Heart right ventricle (tissue), 16 donors: Measurements from ENCODE around the gene MED14. TPM values are rescaled to one million over a fixed set of nuclear protein-coding genes. Genes with fewer than 3 reads are reported as not detected.

Source experiments
- ATAC-seq, 8 donors: fragments of 200-7000 bp; cut with Tn5 transposase; one replicate each; pipeline ENCODE4 v1.9.1; 2020; ENCODE audit warnings: mild to moderate bottlenecking in 8 of 8, moderate library complexity in 8 of 8, moderate number of reproducible peaks in 1 of 8
- DNase-seq, 2 donors: peaks; one replicate each; pipeline ENCODE4 v3.0.0-alpha.2; 2020
- H3K27ac ChIP-seq, 10 donors: fragments of 200-600 bp; sonication (generic) in 2 of 10; one replicate each; pipeline versions ENCODE4 v1.5.0 to v1.8.0; 2020 to 2022; ENCODE audit warnings: mild to moderate bottlenecking in 3 of 10
- H3K27me3 ChIP-seq, 7 donors: fragments of 200-600 bp; one replicate each; pipeline ENCODE4 v1.8.0; 2021 to 2022; ENCODE audit warnings: mild to moderate bottlenecking in 2 of 7
- H3K36me3 ChIP-seq, 9 donors: fragments of 200-600 bp; sonication (generic) in 1 of 9; one replicate each; pipeline versions ENCODE4 v1.5.0 to v1.8.0; 2020 to 2022; ENCODE audit warnings: mild to moderate bottlenecking in 2 of 9
- H3K4me1 ChIP-seq, 9 donors: fragments of 200-600 bp; sonication (generic) in 1 of 9; one replicate each; pipeline versions ENCODE4 v1.5.0 to v1.8.0; 2020 to 2022; ENCODE audit warnings: mild to moderate bottlenecking in 4 of 9
- H3K4me3 ChIP-seq, 10 donors: fragments of 200-600 bp; sonication (generic) in 2 of 10; one replicate each; pipeline versions ENCODE4 v1.5.0 to v1.8.0; 2020 to 2022; ENCODE audit warnings: mild to moderate bottlenecking in 7 of 10, moderate library complexity in 2 of 10
- H3K9me3 ChIP-seq, 11 donors: fragments of 200-600 bp in 10 of 11; sonication (generic) in 2 of 11; one replicate each; pipeline versions ENCODE4 v1.5.0 to v1.8.0; 2013 to 2022; ENCODE audit warnings: mild to moderate bottlenecking in 2 of 11, control low read depth in 1 of 11, moderate library complexity in 1 of 11
- WGBS, 2 donors: extraction: QIAGEN DNeasy Blood & Tissue Kit; methylation state at CpG; one replicate each; pipeline ENCODE4 v1.1.7; 2013; ENCODE audit warnings: inconsistent platforms in 1 of 2; 5-methylcytosine and 5-hydroxymethylcytosine counted together
- intact Hi-C, 10 donors: fragments of 100-400 bp; cut with DNase I; formaldehyde crosslinking; loops; one replicate each; pipeline versions ENCODE4 v1.11.1 to v1.14.2; 2022
- polyA plus RNA-seq, 2 donors: library from polyadenylated mRNA; stranded (reverse); fragments of 200-250 nt; gene quantifications; one replicate each; pipeline ENCODE4 v1.2.3, GENCODE V29; 2013
- total RNA-seq, 10 donors: library from RNA; stranded (reverse); fragmentation: NEBNext Ultra II Directional in 3 of 10; extraction: Animal tissue kit (Norgen Biotek cat#: 25700) in 3 of 10; gene quantifications; one replicate each; pipeline versions ENCODE4 v1.2.1 to v1.2.4, GENCODE V29; 2021 to 2023
- TF ChIP-seq, protein P1 (sequence below), 9 donors: fragments of 200-600 bp; sonication (generic) in 2 of 9; IDR thresholded peaks; one replicate each; pipeline versions ENCODE4 v1.5.0 to v1.8.0; 2021 to 2022; ENCODE audit warnings: antibody characterized with exemption in 9 of 9, mild to moderate bottlenecking in 5 of 9, moderate library complexity in 1 of 9
- donor health status: Arrhythmogenic right ventricular cardiomyopathy.
- donor health status: ischemic (EF 13 %, LVEDD 7.1; RV severe dilation, severe dysfunction).
- donor health status: healthy with polysubstance abuse.
- donor health status: DM: no; HTN: yes; CAD: no.
- donor health status: DM: no; HTN: no; CAD: no.
- donor health status: ischemic (EF 25% LVEDD 6.9; RV normal size, moderate dysfunction).
- donor health status: ischemic (EF 25% LVEDD 5.7; RV mildly dilated, moderate dysfunction).
- donor health status: healthy.
- donor health status: DM: yes; HTN: yes; CAD: no.
- donor health status: Ischemic cardiomyopathy.
- donor health status: ischemic (EF 35%, LVEDD 5.7; RV mildly dilated, moderate dysfunction).
- donor health status: nonischemic (EF 11% LVEDD 7.7; RV severe dilation, severe dysfunction).
- donor health status: DM: yes; HTN: yes; CAD: no.
- donor health status: PGD.
- donor health status: ischemic (EF 29% LVEDD 5.4; RV normal size, mild dysfunction).
- donor health status: nonischemic (EF 23%, LVEDD 6.1; RV moderate dilation, normal function).

Gene MED14
- total and polyA plus RNA-seq, 12 donors = 7.1 to 44.9 (median 33.1) TPM

DNA sequence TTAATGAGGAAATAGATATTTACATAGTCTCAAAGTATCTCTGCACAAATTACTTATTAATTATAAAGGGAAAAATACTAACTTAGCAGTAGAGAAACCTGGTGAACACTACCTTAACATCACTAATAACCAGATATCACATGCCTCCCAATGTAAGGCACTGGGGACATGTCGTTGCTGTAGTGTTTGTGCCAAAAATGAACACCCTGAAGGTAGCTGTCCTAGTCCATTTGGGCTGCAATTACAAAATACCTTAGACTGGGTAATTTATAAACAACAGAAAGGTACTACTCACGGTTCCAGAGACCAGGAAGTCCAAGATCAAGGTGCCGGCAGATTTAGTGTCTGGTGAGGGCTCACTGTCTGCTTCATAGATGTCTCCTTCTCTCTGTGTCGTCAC, 122.8 kb downstream of the MED14 start:
- ATAC-seq = no peak

DNA sequence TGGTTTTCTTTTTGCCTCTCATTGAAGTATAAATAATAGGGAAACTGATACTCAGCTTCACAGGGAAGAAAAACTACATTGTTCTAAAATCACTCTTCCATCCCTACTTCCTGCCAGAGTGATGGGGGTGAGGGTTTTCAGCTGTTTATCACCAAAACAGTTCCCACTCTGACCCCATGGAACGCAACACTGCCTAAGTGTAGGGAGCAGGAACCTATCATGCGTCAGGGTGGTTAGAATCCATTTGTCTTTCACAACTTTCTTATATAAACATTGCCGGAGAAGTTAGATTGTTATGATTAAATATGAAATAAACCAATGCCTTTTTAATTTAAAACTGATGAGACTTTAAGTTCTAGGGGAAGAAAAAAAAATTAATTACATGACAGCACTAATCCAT, 128.0 kb downstream of the MED14 start:
- DNase-seq = no peak
- Histone ChIP-seq H3K27ac (no peak overlapping the region), H3K4me3 (no peak overlapping the region), H3K36me3 (peaks cover 0 to 37% (median 0%) of the 10 kb centered on the region in 9 donors), H3K9me3 (no peaks in the 10 kb centered on the region), H3K4me1 (no peaks in the 10 kb centered on the region), H3K27me3 (peaks cover 0 to 73% (median 0%) of the 10 kb centered on the region in 7 donors)
- no peak for ATAC-seq
- TF ChIP-seq, protein P1, sequence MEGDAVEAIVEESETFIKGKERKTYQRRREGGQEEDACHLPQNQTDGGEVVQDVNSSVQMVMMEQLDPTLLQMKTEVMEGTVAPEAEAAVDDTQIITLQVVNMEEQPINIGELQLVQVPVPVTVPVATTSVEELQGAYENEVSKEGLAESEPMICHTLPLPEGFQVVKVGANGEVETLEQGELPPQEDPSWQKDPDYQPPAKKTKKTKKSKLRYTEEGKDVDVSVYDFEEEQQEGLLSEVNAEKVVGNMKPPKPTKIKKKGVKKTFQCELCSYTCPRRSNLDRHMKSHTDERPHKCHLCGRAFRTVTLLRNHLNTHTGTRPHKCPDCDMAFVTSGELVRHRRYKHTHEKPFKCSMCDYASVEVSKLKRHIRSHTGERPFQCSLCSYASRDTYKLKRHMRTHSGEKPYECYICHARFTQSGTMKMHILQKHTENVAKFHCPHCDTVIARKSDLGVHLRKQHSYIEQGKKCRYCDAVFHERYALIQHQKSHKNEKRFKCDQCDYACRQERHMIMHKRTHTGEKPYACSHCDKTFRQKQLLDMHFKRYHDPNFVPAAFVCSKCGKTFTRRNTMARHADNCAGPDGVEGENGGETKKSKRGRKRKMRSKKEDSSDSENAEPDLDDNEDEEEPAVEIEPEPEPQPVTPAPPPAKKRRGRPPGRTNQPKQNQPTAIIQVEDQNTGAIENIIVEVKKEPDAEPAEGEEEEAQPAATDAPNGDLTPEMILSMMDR (IDR thresholded peaks at IDR 0.05) = no peak
- WGBS, 2 donors = 80 to 88% methylated on average over 3 of the region's 3 CpGs
- intact Hi-C loops = no loop called here

More for the DNA sequence above, 122.8 kb downstream of the MED14 start:
- Histone ChIP-seq H3K9me3 (no peaks in the 10 kb centered on the region), H3K4me1 (no peaks in the 10 kb centered on the region), H3K27me3 (peaks cover 0 to 64% (median 0%) of the 10 kb centered on the region in 7 donors), H3K36me3 (no peaks in the 10 kb centered on the region), H3K27ac (no peak overlapping the region), H3K4me3 (no peak overlapping the region)
- TF ChIP-seq, protein P1 (IDR thresholded peaks at IDR 0.05) = no peak
- DNase-seq = no peak
- intact Hi-C loops = no loop called here
- 66 to 69% methylated on average over 4 of the region's 4 CpGs for WGBS, 2 donors

DNA sequence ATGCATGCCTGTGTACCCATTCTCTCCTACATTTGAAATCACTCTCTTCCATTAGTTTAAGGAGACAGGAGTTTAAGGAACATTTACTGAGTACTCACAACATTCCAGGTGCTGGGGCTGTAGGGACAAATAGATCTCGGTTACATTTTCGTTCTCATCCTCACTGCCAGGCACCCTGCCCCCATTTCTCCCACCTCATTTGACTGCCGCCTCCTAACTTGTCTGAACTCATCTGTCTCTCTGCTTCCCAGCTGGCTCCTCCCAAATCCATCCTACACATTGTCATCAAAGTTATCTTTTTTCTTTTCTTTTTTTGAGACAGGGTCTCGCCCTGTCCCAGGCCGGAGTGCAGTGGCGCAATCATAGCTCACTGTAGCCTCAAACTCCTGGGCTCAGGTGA, 131.9 kb downstream of the MED14 start:
- no peak for ATAC-seq
- intact Hi-C loops = no loop called here
- Histone ChIP-seq H3K27ac (no peak overlapping the region), H3K36me3 (peaks cover 0 to 76% (median 11%) of the 10 kb centered on the region in 9 donors), H3K4me3 (no peak overlapping the region), H3K4me1 (no peaks in the 10 kb centered on the region), H3K9me3 (no peaks in the 10 kb centered on the region), H3K27me3 (peaks cover 0 to 86% (median 0%) of the 10 kb centered on the region in 7 donors)
- 93 to 98% methylated on average over 6 of the region's 6 CpGs for WGBS, 2 donors
- no peak for DNase-seq
- TF ChIP-seq, protein P1 (IDR thresholded peaks at IDR 0.05) = no peak

Other genes with a start within 250 kb of the MED14 start
- 10 to 100 TPM; 31.9 to 62.1 (median 46.8) TPM for gene ATP6AP2, start 154.6 kb downstream of the MED14 start, total RNA-seq
- gene ATP6AP2, start 154.6 kb downstream of the MED14 start, polyA plus RNA-seq = 10 to 100 TPM; 28.0 to 48.2 TPM
- not detected for gene MPC1L, start 112.1 kb downstream of the MED14 start, total RNA-seq
- gene MPC1L, start 112.1 kb downstream of the MED14 start, polyA plus RNA-seq = not detected
- gene CXorf38, start 88.0 kb downstream of the MED14 start, total RNA-seq = 10 to 100 TPM in 1 of 10 donors, 1 to 10 TPM in 9; 3.4 to 11.9 (median 4.9) TPM
- 1 to 10 TPM; 2.6 to 4.0 TPM for gene CXorf38, start 88.0 kb downstream of the MED14 start, polyA plus RNA-seq